Measurements from ENCODE around the gene ZFYVE16. TPM values are rescaled to one million over a fixed set of nuclear protein-coding genes. Genes with fewer than 3 reads are reported as not detected.

Gene ZFYVE16
- total and polyA plus RNA-seq, 10 of the 15 experiments (the other 5 are each of a cell fraction or from before 2014, with no cell fraction given), result 2.9 to 11.2 (median 7.8) TPM

- Histone ChIP-seq H4K20me1 (ENCODE audit: control insufficient read depth, insufficient read depth) (no peaks in the 10 kb centered on the region), H3K4me3 (no peak overlapping the region), H3K9me3 (replicated peaks; ENCODE audit: control insufficient read depth, insufficient read depth, low read length) (no peaks in the 10 kb centered on the region), H3K4me2 (ENCODE audit: control insufficient read depth, insufficient read depth) (no peak overlapping the region), H3K9ac (ENCODE audit: control insufficient read depth, insufficient read depth, low read length) (no peak overlapping the region), H3K79me2 (ENCODE audit: control insufficient read depth, insufficient read depth, low read length) (no peaks in the 10 kb centered on the region), H3K27me3 (replicated peaks in 1 of 2; ENCODE audit: control insufficient read depth in 2 of 2, insufficient read depth in 2 of 2, low read length in 1 of 2) (no peaks in the 10 kb centered on the region), H3K36me3 (ENCODE audit: control insufficient read depth in 2 of 2, insufficient read depth in 2 of 2, low read length in 1 of 2) (no peaks in the 10 kb centered on the region), H2AFZ (ENCODE audit: control insufficient read depth, low read depth, low read length) (no peak overlapping the region), H3K4me1 (ENCODE audit: control insufficient read depth, insufficient read depth, low read length) (no peaks in the 10 kb centered on the region), H3K27ac (ENCODE audit: control insufficient read depth, insufficient read depth) (no peak overlapping the region)
- no TSS peak for BruUV-seq (replicated peaks)
- RAD21 ChIA-PET (ENCODE audit: unreplicated experiment), result no interaction called here
- POLR2A ChIA-PET, result no interaction called here
- in situ Hi-C loops (cut with MboI), result no loop called here
- DNase-seq (ENCODE audit: low read depth, low spot score) (no peak), FAIRE-seq (no peak), ATAC-seq (no peak)
- intact Hi-C loops (cut with micrococcal nuclease; ENCODE audit: unreplicated experiment), result no loop called here
- CTCF ChIA-PET, result no interaction called here
- TF ChIP-seq POLR2AphosphoS5 (IDR thresholded peaks at IDR 0.05; ENCODE audit: low read length), result no peak
- no peak for TF ChIP-seq HSF1 (IDR thresholded peaks at IDR 0.05; ENCODE audit: low read depth, low read length)
- TF ChIP-seq ZNF24 (IDR thresholded peaks at IDR 0.05), result no peak
- TF ChIP-seq E2F8 (IDR thresholded peaks at IDR 0.05; ENCODE audit: low read depth, partially characterized antibody), result no peak
- TF ChIP-seq CBX3 (IDR thresholded peaks at IDR 0.05; ENCODE audit: borderline replicate concordance, low read depth), result no peak
- no peak for TF ChIP-seq PBX3 (IDR thresholded peaks at IDR 0.05; ENCODE audit: insufficient replicate concordance, low read depth, low read length)
- TF ChIP-seq EP300 (IDR thresholded peaks at IDR 0.05; ENCODE audit: borderline replicate concordance in 1 of 2, control insufficient read depth in 1 of 2, low read depth in 2 of 2, low read length in 2 of 2), result no peak
- SMC1A ChIA-PET (ENCODE audit: uncharacterized antibody, unreplicated experiment), result no interaction called here
- 91% methylated on average over 2 of the region's 2 CpGs for WGBS (ENCODE audit: insufficient coverage, insufficient replicate concordance, low lambda C conversion rate, missing lambda C conversion rate)
These were observed 94.9 kb downstream of the ZFYVE16 start for GRCh38 chr5:80502800-80503199.
